Measurements from ENCODE around the gene ROBO2.

The ROBO2 gene

DNA sequence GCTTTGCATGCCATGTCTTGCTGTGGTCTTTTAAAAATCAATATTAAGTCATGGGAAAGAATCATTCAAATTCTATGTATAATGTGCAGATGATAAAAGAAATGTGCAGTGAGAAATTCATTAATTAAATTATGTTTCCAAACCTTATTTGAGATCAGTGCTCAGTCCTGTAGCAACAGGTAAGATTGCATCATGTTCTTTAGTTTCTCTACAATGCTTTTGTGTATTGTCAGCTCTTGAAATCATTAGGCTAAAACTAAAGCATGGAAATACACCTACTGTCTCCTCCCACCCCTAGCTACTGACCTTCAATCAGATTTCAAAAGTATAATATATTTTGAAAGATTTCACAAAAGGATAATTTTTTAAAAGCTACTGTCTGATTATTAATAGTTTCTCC, 612.7 kb downstream of the ROBO2 start:
- DNase-seq (ENCODE audit: low read depth in 1 of 2, low spot score in 1 of 2) = no peak

DNA sequence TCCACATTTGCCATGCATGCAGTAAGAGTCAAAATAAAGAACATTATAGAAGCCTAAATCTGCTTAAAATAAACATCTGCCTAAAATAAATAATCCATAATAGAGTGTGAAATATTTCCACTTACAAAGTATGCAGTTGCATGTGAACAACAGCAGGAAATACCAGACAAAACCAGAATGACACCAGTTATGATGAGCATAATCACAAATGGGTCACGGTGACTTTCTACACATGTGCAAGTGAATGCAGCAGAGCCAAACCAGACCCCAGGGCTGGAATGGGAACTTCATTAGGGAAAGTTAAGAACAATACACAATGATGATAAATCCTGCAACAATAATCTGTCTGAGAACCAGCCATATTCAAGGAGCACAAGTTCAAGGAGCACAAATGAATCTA, 615.5 kb downstream of the ROBO2 start:
- DNase-seq (ENCODE audit: low read depth in 1 of 2, low spot score in 1 of 2) = no peak

DNA sequence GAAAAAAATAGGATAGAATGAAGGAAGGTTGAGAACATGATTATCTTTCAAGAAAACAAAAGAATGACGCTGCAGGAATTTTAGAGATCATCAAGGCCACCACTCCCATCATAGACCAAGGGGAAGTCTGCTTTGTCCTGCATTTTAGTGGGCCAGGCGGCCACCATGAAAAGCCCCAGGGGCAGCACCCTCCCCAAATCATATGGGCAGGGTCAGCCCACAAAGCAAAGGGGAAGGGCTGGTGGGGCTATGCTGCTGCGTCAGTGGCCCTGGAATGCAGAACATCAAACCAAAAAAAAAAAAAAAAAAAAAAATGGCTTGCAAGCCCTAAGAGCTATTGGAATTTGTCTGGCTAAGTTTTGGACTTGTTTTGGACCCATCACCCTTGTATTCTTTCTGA, 620.8 kb downstream of the ROBO2 start:
- DNase-seq (ENCODE audit: low read depth in 1 of 2, low spot score in 1 of 2) = no peak

DNA sequence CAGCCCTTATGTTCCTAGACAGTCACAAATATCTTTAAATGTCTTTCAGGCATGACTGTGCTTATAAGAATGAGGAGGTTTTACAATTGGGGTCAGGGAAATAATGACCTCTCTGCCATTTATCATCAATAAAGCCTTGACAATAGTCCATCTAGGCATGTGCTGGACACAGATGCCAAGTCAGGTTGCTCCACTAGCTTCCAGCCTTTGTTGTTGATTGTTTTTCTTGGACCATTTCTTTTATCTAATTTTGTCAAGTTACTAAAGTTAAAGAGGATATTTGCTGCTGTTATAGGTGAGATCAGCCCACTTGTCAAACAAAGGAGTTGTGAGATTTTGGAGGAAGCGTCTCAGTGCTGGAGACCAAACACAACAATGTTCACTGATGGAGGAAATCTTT, 628.0 kb downstream of the ROBO2 start:
- no peak for DNase-seq (ENCODE audit: low read depth in 1 of 2, low spot score in 1 of 2)

DNA sequence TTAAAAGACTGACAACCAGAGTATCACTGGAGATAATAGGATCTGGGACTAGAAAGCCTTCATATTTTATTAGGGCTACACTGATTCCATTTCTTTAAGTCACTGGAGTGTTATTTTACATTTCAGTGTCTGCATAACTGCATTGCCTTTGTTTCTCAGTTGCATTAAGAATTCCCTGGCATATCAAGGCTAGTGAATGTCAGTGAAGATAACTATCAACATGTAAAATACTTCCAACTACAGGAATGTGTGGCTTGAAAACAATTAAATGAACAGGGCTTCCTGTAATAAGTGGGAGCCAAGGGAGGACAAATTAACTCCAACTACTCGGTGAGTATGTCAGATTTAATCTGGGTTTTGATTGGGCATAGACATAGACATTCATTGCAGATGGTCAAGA, 628.5 kb downstream of the ROBO2 start:
- no peak for DNase-seq (ENCODE audit: low read depth in 1 of 2, low spot score in 1 of 2)

DNA sequence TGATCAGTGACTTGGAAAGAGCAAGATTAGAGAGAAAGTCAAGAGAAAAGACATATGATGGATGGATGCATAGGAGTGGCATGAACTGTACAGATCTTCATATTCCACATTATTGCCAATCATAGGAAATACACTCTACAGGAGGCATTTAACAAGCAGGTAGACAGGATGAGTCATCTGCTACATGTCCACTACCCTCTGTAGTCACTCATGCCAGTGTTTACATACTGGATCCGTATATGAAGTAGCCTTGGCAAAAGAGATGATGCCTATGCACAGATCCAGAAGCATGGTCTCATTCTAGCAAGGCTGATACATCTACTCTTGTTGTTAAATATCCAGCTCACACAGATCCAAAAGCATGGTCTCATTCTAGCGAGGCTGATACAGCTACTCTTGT, 632.1 kb downstream of the ROBO2 start:
- DNase-seq (ENCODE audit: low read depth in 1 of 2, low spot score in 1 of 2) = no peak

DNA sequence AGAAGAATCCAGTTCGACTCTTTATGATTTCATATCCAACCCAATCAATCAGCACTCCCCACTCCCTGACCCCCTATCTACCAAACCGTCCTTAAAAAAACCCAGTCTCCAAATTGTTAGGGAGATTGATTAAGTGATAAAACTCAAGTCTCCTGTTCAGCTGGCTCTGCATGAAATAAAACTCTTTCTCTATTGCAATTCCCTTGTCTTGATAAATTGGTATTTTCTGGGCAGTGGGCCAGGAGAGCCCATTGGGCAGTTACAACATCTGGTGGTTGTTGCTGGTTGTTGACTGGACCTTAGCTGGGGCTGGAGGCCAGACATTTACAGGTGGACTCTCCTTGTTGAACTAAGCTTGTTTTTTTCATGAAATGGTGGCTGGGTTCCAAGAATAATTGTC, 642.3 kb downstream of the ROBO2 start:
- DNase-seq (ENCODE audit: low read depth in 1 of 2, low spot score in 1 of 2) = no peak

DNA sequence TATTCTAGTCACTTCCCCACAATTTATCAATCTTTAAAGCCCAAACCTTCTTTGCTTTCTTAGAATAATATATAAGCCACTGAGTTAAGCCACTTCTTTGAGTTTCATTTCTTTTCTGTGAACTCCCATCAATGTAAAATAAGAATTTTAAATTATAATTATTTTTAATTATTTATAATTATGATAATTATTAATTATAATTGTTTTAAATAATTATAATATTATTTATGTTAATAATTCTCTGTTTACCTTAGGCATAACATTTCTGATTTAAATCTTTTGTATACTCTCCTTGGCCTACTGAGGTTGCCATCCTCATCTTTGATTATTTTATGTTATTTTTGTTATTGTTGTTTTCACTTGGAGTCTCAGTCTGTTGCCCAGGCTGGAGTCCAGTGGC, 644.2 kb downstream of the ROBO2 start:
- no peak for DNase-seq (ENCODE audit: low read depth in 1 of 2, low spot score in 1 of 2)

DNA sequence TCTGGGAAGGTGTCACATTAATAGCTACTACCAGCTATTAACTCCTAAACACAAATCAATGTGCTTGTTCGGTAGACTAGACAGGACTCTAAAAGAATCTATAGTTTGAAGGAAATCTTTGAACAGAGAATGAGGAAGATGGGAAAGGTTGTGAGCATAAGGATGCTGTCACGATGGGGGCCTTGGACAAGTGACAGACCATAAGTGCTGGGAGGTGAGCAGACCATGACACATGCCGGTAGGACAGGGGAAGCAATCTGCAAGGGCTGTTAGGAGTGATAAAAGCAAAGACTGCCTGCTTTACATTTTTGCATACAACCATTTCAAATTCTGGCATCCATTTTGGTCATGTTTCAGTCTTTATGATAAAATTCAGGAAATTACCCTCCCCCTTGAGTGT, 645.8 kb downstream of the ROBO2 start:
- DNase-seq (ENCODE audit: low read depth in 1 of 2, low spot score in 1 of 2) = no peak

DNA sequence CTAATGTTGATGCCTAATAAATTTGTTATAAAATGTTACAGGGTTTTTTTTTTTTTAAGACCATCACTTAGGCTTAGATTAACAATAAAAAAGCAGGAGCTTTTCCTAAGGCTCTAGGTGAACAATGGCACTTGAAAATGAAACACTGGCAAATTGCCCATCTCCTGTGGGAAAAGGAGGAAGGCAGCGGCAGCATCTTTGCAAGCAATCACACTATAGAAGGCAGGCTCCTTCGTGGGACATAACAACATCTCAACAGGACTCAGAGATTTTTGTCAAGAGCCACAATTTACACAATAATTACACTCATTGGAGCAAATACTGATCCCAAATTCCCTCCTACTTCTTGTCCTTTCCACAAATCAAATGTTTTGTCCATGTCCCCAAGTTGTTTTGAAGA, 646.7 kb downstream of the ROBO2 start:
- no peak for DNase-seq (ENCODE audit: low read depth in 1 of 2, low spot score in 1 of 2)

DNA sequence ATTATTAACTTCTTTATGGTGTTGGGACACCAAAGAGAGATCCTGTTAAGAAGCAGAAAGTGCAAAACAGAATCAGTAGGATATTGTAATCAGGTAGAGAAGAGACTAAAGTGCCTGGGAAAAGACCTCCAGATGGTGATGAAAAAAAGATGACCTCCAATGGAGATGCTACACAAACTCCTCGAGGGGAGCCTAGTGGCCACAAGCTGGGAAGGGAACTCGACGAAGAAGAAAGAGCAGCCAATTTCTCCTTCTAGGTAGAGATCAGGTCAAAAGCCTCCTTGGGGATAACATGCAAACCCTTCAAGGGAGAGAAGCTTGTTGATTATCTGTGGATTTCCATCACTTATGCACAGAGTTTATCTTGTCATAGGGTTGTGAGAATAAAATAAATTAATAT, 647.6 kb downstream of the ROBO2 start:
- DNase-seq (ENCODE audit: low read depth in 1 of 2, low spot score in 1 of 2) = no peak

DNA sequence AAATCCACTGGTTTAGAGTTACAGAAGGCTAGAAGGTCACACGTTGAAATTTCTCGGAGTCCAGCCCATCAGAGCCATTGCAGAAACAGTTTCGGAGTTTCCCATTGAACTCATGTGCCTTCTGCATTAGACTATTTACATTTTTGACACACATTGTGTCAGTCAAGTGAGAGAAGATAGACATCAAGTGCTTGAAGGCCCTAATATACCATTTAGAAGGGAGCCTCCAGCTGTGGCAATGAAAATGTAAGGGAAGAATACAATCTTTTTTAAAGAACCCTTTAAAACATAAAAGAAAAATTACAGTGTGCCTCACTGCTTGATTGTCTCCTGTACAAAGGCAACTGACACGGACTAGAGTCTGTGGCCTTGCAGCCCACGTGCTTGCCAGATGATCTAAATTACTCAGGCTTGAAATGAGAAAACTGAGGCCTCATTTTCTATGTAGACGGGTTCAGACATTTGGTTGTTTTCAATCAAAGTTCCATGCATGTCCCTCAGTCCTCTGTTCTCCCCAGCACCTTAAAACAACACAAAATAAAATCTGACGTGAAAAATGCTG, 650.5 kb downstream of the ROBO2 start:
- no peak for DNase-seq (ENCODE audit: low read depth in 1 of 2, low spot score in 1 of 2)

DNA sequence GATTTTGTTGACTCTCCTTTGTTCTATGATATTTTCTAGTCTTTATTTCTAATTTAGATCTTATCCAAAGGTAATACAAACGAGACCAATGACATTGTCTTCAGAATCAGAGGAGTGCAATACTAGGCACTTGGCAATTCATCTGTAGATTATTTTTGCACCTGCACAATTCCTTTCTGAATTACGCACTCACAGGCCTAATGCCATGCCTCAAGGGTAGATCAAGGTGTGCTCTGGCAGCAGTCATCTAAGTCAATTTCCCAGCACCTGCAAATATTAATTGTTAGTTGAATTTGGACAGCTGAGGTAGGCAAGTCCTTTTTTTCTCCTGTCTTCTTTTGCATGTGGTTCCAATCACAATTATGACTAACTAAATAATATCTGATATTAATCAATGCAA, 653.2 kb downstream of the ROBO2 start:
- no peak for DNase-seq (ENCODE audit: low read depth in 1 of 2, low spot score in 1 of 2)

DNA sequence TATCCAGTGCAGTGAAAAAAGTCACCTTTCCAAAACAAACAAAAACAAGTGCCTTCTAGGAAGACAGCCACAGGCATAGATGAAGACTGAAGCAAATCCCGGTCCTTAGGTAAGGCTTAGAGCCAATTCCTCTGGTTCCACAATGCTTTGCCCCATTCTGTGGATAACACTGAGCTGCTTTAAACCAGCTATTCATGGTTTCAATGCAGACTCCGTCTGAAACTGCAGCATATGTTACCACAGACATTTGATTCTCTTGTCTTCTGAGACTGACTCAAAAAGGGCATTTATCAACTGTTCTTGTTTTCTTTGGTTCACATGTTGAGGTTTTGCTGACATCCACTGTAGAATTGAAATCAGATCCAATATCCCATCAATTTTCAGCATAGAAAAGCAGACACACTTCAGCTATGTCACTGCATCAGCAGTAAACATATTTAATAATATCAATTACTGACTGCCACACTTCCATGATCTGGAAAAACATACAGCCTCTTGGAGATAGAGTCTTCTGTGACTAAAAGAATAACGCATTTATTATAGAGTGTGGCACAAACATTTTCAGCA, 659.3 kb downstream of the ROBO2 start:
- DNase-seq (ENCODE audit: low read depth in 1 of 2, low spot score in 1 of 2) = no peak

Measured in stimulated activated CD4-positive, alpha-beta T cell treated with anti-CD3 and anti-CD28 coated beads, Interleukin-15, amount 100 ng/mL, for 1 hour (primary cell).